Upper lobe of left lung (tissue), 6 donors: ENCODE measurements around the gene ITGA5. TPM values are rescaled to one million over a fixed set of nuclear protein-coding genes. Genes with fewer than 3 reads are reported as not detected.
A peak's percentile ranks its signal among the peaks of the same experiment; 100 is the strongest.

Experiments
- ATAC-seq, 2 donors: fragments of 200-7000 bp; cut with Tn5 transposase; one replicate each; pipeline ENCODE4 v1.9.1; 2022; ENCODE audit warnings: mild to moderate bottlenecking in 2 of 2, moderate library complexity in 2 of 2; ENCODE audit not compliant: low FRiP score in 2 of 2
- DNase-seq, 2 donors: peaks; one replicate each; pipeline ENCODE4 v3.0.0-alpha.2; 2019 to 2020
- H3K27ac ChIP-seq, 4 donors: fragments of 200-600 bp; sonication (generic); one replicate each; pipeline ENCODE4 v1.5.1; 2016 to 2019
- H3K27me3 ChIP-seq, 4 donors: fragments of 200-600 bp; sonication (generic); one replicate each; pipeline ENCODE4 v1.5.1; 2017 to 2019
- H3K36me3 ChIP-seq, 4 donors: fragments of 200-600 bp; sonication (generic); one replicate each; pipeline ENCODE4 v1.5.1; 2016 to 2019
- H3K4me1 ChIP-seq, 4 donors: fragments of 200-600 bp; sonication (generic); one replicate each; pipeline ENCODE4 v1.5.1; 2018 to 2019
- H3K4me3 ChIP-seq, 4 donors: fragments of 200-600 bp; sonication (generic); one replicate each; pipeline ENCODE4 v1.5.1; 2017 to 2019; ENCODE audit warnings: mild to moderate bottlenecking in 2 of 4, moderate library complexity in 1 of 4
- H3K9me3 ChIP-seq, 4 donors: fragments of 200-600 bp; sonication (generic); one replicate each; pipeline ENCODE4 v1.5.1; 2018 to 2019
- EP300 ChIP-seq, 4 donors: sonication (generic); formaldehyde crosslinking; IDR thresholded peaks; one replicate each; pipeline ENCODE4 v1.5.1; 2017; ENCODE audit warnings: antibody characterized with exemption in 4 of 4, control low read depth in 2 of 4
- POLR2A ChIP-seq, 4 donors: fragments of 450-650 bp; IDR thresholded peaks; one replicate each; pipeline ENCODE4 v1.5.1; 2016 to 2017; ENCODE audit warnings: antibody characterized with exemption in 4 of 4, mild to moderate bottlenecking in 2 of 4
- POLR2AphosphoS5 ChIP-seq, 2 donors: sonication (generic); formaldehyde crosslinking; IDR thresholded peaks; one replicate each; pipeline ENCODE4 v1.5.1; 2017; ENCODE audit warnings: antibody characterized with exemption in 2 of 2
- WGBS, 2 donors: methylation state at CpG; one replicate each; pipeline ENCODE4 v1.1.5; 2017 to 2018; 5-methylcytosine and 5-hydroxymethylcytosine counted together
- total RNA-seq, 6 donors: library from RNA; depleted of rRNA in 4 of 6; stranded (reverse); fragments of >200 nt in 4 of 6; gene quantifications; one replicate each; pipeline versions ENCODE4 v1.1.0 to v1.2.1, GENCODE V29; 2016 to 2021
- TF ChIP-seq, protein P1 (sequence below), 6 experiments: fragments of 450-650 bp in 4 of 6; fragments of 200-600 bp in 2 of 6; sonication (generic) in 2 of 6; IDR thresholded peaks; one replicate each; pipeline ENCODE4 v1.5.1; 2016 to 2019; ENCODE audit warnings: antibody characterized with exemption in 6 of 6
- donor health status: DM: no; HTN: no; CAD: no; lungs with moderate emphysema.
- donor health status: DM: no; HTN: yes; CAD: no; lungs with severe emphysema.

ITGA5 gene
- total RNA-seq, 6 donors from 2014 or later, result 48.3 to 146 (median 92.6) TPM

DNA sequence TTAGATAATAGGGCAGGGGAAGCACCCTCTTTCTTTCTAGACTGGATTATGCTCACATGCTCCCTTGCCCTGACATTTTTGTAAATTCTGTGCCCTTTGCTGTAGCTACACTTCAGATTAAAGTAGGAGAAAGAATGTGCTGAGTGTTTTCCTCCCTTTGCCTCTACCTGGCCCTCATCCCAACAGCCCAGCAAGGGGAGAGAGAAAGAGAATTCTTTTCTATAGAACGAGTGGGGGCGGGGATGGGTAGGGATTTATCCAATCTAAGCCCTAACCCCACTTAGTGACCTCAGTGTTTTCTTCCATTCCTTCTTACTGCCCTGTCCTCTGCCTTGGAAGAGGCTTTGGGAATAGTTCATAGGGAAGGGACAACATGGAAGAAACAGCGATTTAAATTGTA, 68.3 kb downstream of the ITGA5 start:
- TF ChIP-seq POLR2AphosphoS5 (IDR thresholded peaks at IDR 0.05) (no peak), EP300 (IDR thresholded peaks at IDR 0.05) (no peak), POLR2A (IDR thresholded peaks at IDR 0.05) (no peak)
- TF ChIP-seq, protein P1, sequence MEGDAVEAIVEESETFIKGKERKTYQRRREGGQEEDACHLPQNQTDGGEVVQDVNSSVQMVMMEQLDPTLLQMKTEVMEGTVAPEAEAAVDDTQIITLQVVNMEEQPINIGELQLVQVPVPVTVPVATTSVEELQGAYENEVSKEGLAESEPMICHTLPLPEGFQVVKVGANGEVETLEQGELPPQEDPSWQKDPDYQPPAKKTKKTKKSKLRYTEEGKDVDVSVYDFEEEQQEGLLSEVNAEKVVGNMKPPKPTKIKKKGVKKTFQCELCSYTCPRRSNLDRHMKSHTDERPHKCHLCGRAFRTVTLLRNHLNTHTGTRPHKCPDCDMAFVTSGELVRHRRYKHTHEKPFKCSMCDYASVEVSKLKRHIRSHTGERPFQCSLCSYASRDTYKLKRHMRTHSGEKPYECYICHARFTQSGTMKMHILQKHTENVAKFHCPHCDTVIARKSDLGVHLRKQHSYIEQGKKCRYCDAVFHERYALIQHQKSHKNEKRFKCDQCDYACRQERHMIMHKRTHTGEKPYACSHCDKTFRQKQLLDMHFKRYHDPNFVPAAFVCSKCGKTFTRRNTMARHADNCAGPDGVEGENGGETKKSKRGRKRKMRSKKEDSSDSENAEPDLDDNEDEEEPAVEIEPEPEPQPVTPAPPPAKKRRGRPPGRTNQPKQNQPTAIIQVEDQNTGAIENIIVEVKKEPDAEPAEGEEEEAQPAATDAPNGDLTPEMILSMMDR (IDR thresholded peaks at IDR 0.05), result no peak
- 62 to 67% methylated on average over 3 of the region's 3 CpGs for WGBS, 2 donors
- DNase-seq, result peak in 1 of 2 donors; percentile 44
- H3K4me1 ChIP-seq, result peaks cover 4 to 43% (median 31%) of the 10 kb centered on the region in 4 donors
- H3K36me3 ChIP-seq, result peaks cover 28 to 69% (median 51%) of the 10 kb centered on the region in 4 donors
- no peaks in the 10 kb centered on the region for H3K27me3 ChIP-seq
- no peaks in the 10 kb centered on the region for H3K9me3 ChIP-seq
- ATAC-seq, result peak in 1 of 2 donors; percentile 35
- H3K27ac ChIP-seq, result peak overlapping the region; percentile 32 to 75 (median 58)
- H3K4me3 ChIP-seq, result no peak overlapping the region

DNA sequence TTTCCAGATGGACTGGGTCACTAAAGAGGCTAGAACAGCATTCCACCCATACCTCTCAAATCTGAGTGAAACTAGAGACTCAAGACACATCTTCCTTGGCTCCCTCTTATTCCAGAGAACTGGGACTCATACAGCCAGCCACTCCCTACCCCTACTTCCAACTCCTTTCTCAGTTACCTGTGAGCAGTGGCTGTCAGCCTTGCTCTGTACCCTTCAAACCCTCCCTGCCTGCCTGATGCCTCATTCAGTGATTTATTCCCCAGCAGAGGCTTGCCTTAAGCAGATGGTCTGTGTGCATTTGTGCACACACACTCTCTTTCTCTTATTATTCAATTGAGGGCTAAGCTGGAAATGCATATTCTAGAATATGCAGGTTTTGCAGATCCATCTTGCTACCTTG, 69.4 kb downstream of the ITGA5 start:
- Histone ChIP-seq H3K9me3 (no peaks in the 10 kb centered on the region), H3K27me3 (no peaks in the 10 kb centered on the region), H3K36me3 (peaks cover 28 to 80% (median 62%) of the 10 kb centered on the region in 4 donors), H3K4me3 (no peak overlapping the region), H3K27ac (peak overlapping the region; percentile 24 to 64 (median 38)), H3K4me1 (peaks cover 4 to 43% (median 30%) of the 10 kb centered on the region in 4 donors)
- TF ChIP-seq POLR2AphosphoS5 (IDR thresholded peaks at IDR 0.05), result no peak
- TF ChIP-seq, protein P1 (IDR thresholded peaks at IDR 0.05), result no peak
- no peak for TF ChIP-seq POLR2A (IDR thresholded peaks at IDR 0.05)
- TF ChIP-seq EP300 (IDR thresholded peaks at IDR 0.05), result no peak
- ATAC-seq (no peak), DNase-seq (no peak)

DNA sequence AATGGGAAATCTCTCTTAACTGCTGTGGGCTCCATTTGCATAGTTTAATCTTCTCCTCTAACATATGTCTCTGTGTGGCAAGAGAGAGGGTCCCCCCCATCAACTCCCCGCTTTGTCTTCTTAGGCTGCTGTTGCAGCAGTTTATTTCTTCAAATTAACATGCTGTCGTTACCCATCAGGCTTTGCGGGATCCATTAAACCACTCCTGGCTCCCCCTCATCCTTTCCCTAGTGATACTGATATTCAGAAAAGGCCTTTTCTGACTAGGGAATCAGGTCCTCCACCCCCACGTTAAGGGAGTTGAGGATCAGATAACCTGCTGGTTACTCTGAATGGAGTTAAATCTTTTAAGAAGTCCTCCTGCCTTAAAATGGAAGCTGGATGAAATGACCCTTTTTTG, 70.0 kb downstream of the ITGA5 start:
- H3K9me3 ChIP-seq, result no peaks in the 10 kb centered on the region
- peaks cover 4 to 43% (median 30%) of the 10 kb centered on the region in 4 donors for H3K4me1 ChIP-seq
- no peak overlapping the region for H3K27ac ChIP-seq
- ATAC-seq, result no peak
- TF ChIP-seq EP300 (IDR thresholded peaks at IDR 0.05), result no peak
- no peak for TF ChIP-seq POLR2AphosphoS5 (IDR thresholded peaks at IDR 0.05)
- TF ChIP-seq POLR2A (IDR thresholded peaks at IDR 0.05), result no peak
- TF ChIP-seq, protein P1 (IDR thresholded peaks at IDR 0.05), result no peak
- H3K4me3 ChIP-seq, result no peak overlapping the region
- peaks cover 30 to 86% (median 68%) of the 10 kb centered on the region in 4 donors for H3K36me3 ChIP-seq
- no peak for DNase-seq
- WGBS, 2 donors, result 80 to 85% methylated on average over 4 of the region's 4 CpGs
- H3K27me3 ChIP-seq, result no peaks in the 10 kb centered on the region

Other genes starting within 250 kb of the ITGA5 start
- 10 to 100 TPM; 19.8 to 54.5 (median 28.6) TPM for gene SMUG1, start 230.3 kb downstream of the ITGA5 start, total RNA-seq
- 10 to 100 TPM; 15.5 to 48.2 (median 36.1) TPM for gene CBX5, start 139.1 kb downstream of the ITGA5 start, total RNA-seq
- gene HNRNPA1, start 138.5 kb downstream of the ITGA5 start, total RNA-seq, result 100 to 1,000 TPM; 255 to 870 (median 475) TPM
- 10 to 100 TPM in 2 of 6 donors, 1 to 10 TPM in 4; 2.7 to 16.8 (median 9.3) TPM for gene NFE2, start 118.3 kb downstream of the ITGA5 start, total RNA-seq
- 100 to 1,000 TPM in 3 of 6 donors, 10 to 100 TPM in 3; 55.5 to 132 (median 96.7) TPM for gene COPZ1, start 94.1 kb downstream of the ITGA5 start, total RNA-seq
- gene GPR84, start 54.8 kb downstream of the ITGA5 start, total RNA-seq, result 1 to 10 TPM in 3 of 6 donors, under 1 TPM in 1, not detected in 2; 0.39 to 2.1 (median 1.1) TPM
- gene ZNF385A, start 34.5 kb downstream of the ITGA5 start, total RNA-seq, result 10 to 100 TPM; 18.5 to 43.8 (median 23.0) TPM
- gene GTSF1, start 54.3 kb upstream of the ITGA5 start, total RNA-seq, result 1 to 10 TPM in 4 of 6 donors, not detected in 2; 1.4 to 4.6 (median 2.2) TPM
- gene NCKAP1L, start 78.5 kb upstream of the ITGA5 start, total RNA-seq, result 10 to 100 TPM; 46.5 to 92.7 (median 63.5) TPM
- gene PDE1B, start 130.3 kb upstream of the ITGA5 start, total RNA-seq, result 10 to 100 TPM in 2 of 6 donors, 1 to 10 TPM in 4; 3.8 to 17.8 (median 7.0) TPM
- under 1 TPM in 4 of 6 donors, not detected in 2; 0.22 to 0.89 (median 0.30) TPM for gene PPP1R1A, start 169.4 kb upstream of the ITGA5 start, total RNA-seq
- not detected for gene LACRT, start 215.6 kb upstream of the ITGA5 start, total RNA-seq
- not detected for gene DCD, start 229.1 kb upstream of the ITGA5 start, total RNA-seq